Choroid plexus epithelial cell (primary cell): ENCODE measurements around the gene ITGA11.

Experiments used
- DNase-seq: peaks from one replicate; pipeline ENCODE4 v3.0.0-alpha.2; 2010; ENCODE audit warnings: low read depth
- H3K4me3 ChIP-seq: 2 replicates; pipeline ENCODE4 v1.5.1; 2011; ENCODE audit warnings: low read depth, mild to moderate bottlenecking, control low read depth, low read length, moderate library complexity
- TF ChIP-seq, protein P1 (sequence below): conservative IDR thresholded peaks from 2 replicates; pipeline ENCODE4 v1.5.1; 2011; ENCODE audit warnings: low read depth, mild to moderate bottlenecking, control low read depth, inconsistent platforms, low read length, moderate library complexity

Gene ITGA11

DNA sequence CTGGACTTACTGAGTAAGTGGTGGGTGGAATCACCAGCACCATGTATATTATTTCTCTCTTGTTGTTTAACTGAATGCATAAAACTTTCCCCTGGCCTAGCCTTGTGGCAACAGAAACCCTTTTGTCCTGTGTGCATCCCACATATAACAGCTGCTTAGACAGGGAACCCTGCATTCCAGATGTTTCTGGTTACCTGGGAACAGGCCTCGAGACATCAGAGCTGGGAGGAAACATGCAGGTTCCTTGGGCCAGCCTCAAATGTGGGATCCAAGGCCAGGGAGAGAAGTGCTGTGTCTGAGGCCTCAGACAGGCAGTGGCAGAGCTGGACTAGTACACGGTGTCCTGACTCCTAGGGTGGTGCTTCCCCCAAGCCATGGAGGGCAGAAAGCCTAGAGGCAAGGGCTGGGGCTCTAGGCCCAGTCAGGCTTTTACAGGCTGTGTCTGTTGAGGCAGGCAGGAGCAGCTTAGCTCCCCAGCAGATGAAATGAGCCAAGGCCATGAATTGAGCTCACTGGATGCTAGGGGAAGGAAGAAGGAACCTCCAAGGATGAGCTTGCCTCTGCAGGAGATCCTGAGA is 57.7 kb downstream of the ITGA11 start:
- H3K4me3 ChIP-seq: no peak overlapping the region
- no peak for DNase-seq
- TF ChIP-seq, protein P1, sequence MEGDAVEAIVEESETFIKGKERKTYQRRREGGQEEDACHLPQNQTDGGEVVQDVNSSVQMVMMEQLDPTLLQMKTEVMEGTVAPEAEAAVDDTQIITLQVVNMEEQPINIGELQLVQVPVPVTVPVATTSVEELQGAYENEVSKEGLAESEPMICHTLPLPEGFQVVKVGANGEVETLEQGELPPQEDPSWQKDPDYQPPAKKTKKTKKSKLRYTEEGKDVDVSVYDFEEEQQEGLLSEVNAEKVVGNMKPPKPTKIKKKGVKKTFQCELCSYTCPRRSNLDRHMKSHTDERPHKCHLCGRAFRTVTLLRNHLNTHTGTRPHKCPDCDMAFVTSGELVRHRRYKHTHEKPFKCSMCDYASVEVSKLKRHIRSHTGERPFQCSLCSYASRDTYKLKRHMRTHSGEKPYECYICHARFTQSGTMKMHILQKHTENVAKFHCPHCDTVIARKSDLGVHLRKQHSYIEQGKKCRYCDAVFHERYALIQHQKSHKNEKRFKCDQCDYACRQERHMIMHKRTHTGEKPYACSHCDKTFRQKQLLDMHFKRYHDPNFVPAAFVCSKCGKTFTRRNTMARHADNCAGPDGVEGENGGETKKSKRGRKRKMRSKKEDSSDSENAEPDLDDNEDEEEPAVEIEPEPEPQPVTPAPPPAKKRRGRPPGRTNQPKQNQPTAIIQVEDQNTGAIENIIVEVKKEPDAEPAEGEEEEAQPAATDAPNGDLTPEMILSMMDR: no peak

DNA sequence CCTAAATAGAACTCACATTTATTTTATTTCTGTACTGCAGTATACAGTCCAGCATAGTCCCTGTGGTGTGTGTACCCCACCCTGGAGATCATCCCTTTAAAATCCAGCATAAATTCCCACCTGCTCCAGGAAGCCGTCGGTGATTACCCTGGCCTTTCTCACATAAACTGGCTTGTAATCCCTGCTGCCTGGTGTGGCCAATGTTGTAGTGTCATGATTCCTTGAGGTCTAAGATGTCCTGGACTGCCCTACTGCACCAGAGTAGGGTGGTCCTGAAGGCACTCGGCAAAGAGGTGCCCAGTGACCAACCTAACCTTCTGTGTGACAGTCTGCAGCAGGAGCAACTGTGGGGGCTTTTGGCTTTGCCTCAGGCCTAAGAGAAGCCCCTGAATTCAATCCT is 58.9 kb downstream of the ITGA11 start:
- no peak for DNase-seq
- TF ChIP-seq, protein P1: no peak
- H3K4me3 ChIP-seq: no peak overlapping the region

DNA sequence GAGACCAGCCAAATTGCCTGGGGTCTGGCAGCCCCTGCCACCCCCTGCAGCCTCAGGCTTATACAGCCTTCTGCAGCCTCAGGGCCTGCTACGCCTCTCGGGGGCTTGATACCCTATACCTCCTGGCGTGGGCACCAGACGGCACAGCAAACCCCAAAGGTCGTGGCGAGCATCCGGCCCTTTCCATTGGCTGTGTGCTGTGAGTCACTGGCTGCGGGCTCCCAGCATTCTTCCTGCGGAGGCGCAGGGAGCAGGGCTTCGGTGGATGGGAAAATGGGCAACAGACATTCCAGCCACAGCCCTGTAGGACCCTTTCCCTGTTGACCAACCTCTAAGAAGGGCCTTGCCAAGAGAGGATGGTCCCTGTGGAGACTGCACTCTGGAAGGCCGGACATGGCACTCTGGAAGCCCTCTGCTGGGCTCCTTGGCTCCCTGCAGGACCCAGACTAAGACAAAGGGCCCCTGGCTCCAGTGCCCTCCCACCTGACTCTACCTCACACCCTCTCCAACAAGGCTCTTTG is 59.6 kb downstream of the ITGA11 start:
- no peak overlapping the region for H3K4me3 ChIP-seq
- peak; percentile 56 for DNase-seq
- TF ChIP-seq, protein P1: peak; percentile 72

DNA sequence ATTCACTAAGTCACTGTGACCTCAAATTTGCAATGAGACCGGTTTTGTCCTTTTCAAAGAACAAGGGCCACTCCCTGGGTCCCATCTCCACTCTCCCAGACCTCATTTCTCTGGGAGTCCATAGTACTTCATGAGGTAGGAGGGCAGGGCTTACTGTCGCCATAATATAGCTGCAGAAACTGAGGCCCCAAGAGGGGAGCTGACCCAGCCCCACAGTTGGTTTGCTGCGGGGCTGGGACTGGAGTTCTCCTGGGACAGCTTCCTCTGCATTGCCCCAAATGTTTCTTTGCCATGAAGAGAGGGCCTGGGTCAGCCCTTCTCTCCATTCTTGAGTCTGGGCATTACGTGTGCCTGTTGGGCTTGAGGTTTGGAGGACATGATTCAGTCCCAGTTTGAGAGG is 60.1 kb downstream of the ITGA11 start:
- H3K4me3 ChIP-seq: no peak overlapping the region
- TF ChIP-seq, protein P1: no peak
- no peak for DNase-seq

DNA sequence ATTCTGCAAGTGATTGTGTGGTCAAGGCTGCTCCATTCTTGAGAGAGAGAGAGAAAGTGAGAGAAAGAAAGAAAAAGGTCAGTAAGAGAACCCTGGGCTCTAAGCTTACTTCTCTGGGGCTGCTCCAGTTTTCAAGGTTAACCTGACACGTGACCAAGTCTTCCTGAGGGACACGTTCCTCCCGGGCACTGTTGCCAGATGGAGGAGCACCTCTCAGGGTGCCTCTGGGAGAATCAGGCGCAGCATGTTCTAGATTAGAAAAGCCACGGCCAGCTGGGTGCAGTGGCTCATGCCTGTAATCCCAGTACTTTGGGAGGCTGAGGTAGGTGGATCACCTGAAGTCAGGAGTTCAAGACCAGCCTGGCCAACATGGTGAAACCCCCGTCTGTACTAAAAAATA is 60.8 kb downstream of the ITGA11 start:
- no peak overlapping the region for H3K4me3 ChIP-seq
- TF ChIP-seq, protein P1: no peak
- DNase-seq: no peak

DNA sequence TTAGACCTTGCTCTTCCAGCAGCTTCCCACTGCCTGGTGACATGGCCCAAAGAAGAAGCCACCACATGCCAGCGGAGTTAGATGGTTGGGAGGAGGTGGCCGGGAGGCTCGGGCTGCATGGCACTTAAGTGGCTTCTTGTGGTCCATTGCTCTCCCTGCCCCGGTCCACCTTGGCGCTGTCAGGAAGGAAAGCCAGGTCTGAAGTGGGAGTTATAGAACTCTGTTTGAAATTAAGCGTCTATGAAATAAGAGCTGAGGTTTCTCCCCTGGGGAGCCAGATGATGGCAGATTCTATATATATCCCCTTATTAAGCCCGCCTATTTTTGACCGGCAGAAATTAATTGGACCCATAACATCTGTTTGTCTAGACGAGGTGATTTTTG is 61.2 kb downstream of the ITGA11 start:
- peak; percentile 57 for DNase-seq
- no peak overlapping the region for H3K4me3 ChIP-seq
- TF ChIP-seq, protein P1: no peak

DNA sequence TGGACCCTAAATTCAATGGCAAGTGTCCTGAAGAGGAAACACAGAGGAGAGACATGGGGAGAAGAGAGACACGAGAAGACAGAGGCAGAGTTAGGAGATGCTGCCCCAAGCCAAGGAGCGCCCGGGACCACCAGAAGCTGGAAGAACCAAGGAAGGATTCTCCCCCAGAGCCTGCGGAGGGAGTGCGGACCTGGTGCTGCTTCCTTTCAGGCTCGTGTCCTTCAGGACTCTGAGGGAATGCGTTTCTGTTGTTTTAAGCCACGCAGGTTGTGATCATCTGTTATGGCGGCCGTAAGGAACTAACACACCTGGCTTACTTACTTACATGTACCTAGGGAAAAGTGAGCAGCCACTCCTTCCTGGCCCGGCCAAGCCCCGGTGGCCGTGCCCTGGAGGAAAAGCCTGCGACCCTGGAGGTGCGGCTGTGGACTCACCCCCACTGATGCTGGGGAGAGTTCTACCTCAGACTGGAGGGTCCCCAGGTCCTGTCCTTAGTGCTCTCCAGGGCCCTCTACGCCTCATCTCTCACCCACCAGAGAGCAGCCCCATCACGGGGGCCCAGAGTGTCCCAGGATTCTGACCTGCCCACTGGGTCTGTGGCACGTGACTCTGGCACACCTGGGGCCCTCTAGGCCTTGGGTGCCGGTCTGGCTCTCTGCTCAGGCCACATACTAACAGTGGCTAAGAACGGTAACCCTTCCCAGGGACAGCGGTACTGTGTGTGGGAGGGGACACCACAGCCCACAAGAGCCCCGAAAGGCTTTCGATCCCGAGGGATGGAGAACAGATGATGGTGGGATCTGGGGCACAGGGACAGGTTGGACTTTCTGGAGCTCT is 61.8 kb downstream of the ITGA11 start:
- no peak for DNase-seq
- no peak overlapping the region for H3K4me3 ChIP-seq
- TF ChIP-seq, protein P1: no peak
